ENCODE results near the gene DYNC2H1.
A peak's percentile ranks its signal among the peaks of the same experiment; 100 is the strongest.
"Not testable (repeated sequence)": the region's sequence is repeated elsewhere in the genome, so short reads cannot be mapped to it uniquely, and the experiment has no call there.

DYNC2H1 gene

DNA sequence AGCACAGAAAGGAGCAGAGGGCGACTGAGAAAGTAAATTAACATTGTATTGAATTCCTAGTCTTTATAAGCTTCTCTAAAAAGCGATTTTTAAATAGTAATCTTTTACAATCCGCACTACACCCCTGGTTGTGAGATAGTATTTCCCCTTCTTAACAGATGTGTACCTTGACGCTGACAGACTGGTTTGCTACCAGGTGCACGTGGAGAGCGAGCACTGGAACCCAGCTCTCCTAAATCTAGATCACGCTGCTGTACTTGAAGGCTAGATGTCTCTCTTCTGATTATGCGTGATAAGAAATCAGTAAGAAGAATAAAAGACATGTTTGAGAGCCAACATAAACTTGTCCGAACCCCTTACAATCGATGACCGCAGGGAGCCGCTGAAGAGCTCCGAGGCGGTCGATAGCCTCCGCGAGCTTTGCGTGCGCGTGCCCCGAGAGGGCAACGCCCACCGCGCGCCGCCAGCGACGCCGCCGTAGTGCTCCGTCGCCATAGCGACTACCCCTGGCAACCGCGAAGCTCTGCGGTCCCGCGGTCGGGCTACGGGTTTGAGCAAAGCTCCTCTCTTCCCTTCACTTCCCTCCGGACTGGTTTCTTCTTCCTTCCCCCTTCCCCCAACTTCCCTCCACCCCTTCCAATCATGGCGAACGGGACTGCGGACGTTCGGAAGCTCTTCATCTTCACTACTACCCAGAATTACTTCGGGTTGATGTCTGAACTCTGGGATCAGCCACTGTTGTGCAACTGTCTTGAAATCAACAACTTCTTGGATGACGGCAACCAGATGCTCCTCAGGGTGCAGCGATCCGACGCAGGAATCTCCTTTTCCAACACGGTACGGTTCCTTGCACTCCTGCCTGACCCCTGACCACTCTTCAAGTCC lies at the start of gene DYNC2H1:
Gene DYNC2H1, plus strand, starts transcription at position 494 of the 885 bp plus-strand sequence. Its CDS starts 149 bp downstream, at position 643.
- DNase-seq = peak; percentile 89

DNA sequence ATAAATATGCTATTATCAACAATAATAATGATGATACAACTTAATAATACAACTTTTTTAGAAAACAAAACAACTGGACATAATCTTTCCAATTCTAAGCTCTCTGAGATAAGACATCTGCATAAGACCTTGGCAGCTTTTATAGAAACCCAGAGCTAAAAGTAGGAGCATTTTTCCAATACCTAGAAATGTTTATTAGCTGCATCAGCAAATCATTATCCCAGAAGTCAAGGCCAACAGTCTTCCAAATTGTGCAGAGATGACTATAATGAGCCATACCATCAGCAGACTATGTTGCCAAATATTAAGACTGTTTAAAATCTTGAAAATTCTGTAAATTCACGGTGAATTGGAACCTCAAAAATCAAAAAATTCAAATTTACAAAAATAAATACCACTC lies 47.6 kb upstream of the DYNC2H1 start:
- no peak for DNase-seq

DNA sequence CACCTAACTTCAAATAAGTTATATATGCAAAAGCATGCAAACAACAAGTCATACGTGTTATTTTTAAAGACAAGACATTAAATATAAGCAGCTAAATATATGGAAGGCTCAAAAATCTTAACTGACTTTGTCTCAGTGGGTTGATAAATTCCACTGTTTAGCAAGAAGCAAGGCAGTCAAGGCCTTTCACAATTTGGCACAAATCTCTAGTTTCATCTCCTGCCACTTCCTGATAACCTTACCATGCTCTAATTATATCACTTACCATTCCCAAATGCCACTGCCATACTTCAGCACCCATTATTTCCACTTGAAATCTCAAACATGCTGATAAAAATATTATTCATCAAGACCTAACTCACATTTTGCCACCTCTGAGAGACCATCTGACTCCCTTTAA lies 42.1 kb upstream of the DYNC2H1 start:
- peak in 1 of 2 experiments; percentile 28 for DNase-seq

DNA sequence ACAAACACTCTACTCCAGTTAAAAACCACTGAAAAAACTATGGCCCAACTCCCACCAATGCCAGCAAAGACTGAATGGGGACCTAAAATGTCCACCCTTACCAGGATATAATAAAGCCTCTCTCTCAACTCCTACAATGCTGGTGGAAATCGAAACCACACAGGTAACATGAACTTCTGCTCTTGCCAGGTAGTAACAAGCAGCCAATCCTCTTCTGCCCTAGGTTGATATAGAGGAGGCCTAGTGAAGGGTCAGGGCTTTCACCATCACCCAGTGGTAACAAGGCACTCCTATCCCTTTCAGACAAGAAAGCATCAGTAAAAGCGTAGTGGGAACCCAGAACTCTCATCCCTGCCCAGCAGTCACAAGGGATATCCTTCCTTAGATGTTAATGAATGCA lies 39.9 kb upstream of the DYNC2H1 start:
- DNase-seq = no peak

DNA sequence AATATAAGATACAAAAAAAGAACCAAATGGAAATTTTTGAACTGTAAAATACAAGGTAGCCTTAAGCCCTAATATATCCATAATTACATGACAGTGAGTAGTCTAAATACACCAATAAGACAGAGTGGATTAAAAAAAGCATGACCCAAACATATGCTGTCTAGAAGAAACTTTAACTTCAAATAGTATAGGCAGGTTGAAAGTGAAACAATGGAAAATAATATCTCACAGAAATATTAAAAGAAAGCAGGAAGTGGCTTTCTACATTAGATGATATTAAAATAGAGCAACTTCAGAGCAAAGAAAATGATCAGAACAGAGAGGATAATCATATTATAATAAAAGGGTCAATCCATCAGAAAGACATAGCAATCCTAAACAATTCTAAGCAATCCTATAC lies 39.1 kb upstream of the DYNC2H1 start:
- DNase-seq = no peak

- no peak for DNase-seq
Measured at GRCh38 chr11:103071008-103071407, 38.2 kb upstream of the DYNC2H1 start.

GRCh38 chr11:103076361-103076760 lies 32.9 kb upstream of the DYNC2H1 start:
- no peak for DNase-seq

- DNase-seq = peak in 1 of 2 experiments; percentile 14
Measured at GRCh38 chr11:103077554-103077953, 31.7 kb upstream of the DYNC2H1 start.

GRCh38 chr11:103078710-103079109 lies 30.5 kb upstream of the DYNC2H1 start:
- no peak for DNase-seq

DNA sequence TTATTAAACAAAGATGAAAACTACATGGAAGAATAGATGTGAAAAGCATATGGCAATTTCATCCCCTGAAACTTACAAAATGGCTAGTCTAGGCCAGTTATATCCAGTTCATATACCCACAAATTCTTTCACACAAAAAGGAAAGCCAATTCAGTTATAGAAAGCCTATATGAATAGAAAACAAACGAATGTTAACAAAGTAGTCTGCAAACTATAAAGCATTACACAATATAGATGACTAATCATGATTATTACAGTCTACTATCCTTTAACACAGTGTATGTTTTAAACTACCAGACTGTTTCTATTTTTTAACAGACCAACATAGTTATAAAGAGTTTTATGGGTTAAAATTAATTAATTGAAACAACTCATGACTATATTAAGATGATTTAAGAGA lies 29.4 kb upstream of the DYNC2H1 start:
- no peak for DNase-seq

GRCh38 chr11:103085758-103086365 lies 23.4 kb upstream of the DYNC2H1 start:
- no peak for DNase-seq

DNA sequence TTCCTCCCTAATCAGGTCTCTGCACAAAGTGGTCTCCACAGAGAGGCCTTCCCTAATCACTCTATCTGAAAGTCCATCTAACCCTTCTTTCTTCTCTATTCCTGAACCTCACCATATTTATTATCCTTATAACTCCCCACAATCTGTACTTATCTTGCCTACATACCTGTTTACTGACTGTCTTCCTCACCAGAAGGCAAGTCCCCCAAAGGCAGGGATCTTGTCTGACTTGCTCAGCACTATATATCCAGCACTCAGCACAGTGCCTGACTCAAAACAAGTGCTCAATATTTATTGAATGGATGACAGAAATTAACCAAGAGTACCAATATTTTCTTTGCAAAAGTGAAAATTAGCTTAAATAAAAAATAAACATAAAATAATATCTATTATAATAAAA lies 22.8 kb upstream of the DYNC2H1 start:
- DNase-seq = no peak

- peak; percentile 23 to 49 for DNase-seq
Measured at GRCh38 chr11:103091064-103091800, 18.0 kb upstream of the DYNC2H1 start.

DNA sequence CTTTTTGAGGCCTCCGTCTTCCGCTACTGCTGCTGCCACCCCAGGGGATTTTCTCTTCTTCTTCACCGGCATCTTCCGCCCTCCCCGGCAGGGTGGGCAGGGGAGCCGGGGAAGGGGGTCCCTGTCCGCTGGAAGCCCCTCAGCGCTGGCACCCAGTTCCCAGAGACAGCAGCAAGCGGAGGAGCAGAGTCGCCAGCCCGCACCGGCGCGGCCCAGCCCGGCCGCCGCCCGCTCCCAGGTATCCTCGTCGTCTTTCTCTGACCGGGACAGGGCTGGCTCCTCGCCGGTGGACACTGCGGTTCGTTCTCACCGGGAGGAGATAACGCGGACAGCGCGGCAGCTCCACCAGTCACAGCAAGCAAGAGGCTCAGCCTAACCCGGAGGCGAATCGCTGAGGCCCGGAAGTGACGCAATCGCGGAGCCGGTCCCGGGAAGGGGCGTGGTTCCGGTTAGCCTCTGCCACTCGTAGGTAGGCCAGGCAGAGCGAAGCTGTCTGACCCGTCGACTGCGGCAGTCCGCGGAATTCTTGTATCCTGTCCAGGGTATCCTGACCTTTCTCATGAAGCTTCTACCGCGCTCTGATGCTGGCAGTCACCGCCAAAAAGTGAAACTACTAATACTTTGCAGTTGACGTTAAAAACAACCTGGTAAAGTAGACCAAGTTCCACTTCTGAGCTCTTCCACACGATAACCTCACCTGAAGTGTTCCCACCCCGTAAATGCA lies 17.3 kb upstream of the DYNC2H1 start, which contains the start of gene DCUN1D5:
Gene DCUN1D5, minus strand, starts transcription at position 360 of the 724 bp plus-strand sequence. Its CDS starts 288 bp downstream, at position 72.
- peak; percentile 79 to 80 for DNase-seq

DNA sequence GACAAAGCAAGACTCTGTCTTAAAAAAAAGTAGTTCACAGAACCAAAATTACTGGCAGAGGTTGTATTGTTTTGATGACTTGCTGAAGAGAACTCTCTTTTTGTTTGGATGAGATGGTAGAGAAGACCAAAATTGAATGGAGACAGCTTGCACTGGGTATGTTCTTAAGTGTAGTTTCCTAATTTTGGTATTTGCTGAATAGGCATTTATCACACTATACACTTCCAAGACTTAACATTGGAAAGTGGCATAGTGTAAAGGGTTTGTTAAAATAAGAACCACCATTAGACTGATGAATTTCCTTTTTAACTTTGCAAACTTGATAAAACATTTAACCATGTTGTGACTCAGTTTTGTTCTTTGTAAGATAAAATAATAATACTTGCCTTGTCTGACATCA lies 11.9 kb upstream of the DYNC2H1 start:
- DNase-seq = no peak

GRCh38 chr11:103109818-103110388 lies 677 bp downstream of the DYNC2H1 start:
- DNase-seq = peak in 1 of 2 experiments; percentile 50

DNA sequence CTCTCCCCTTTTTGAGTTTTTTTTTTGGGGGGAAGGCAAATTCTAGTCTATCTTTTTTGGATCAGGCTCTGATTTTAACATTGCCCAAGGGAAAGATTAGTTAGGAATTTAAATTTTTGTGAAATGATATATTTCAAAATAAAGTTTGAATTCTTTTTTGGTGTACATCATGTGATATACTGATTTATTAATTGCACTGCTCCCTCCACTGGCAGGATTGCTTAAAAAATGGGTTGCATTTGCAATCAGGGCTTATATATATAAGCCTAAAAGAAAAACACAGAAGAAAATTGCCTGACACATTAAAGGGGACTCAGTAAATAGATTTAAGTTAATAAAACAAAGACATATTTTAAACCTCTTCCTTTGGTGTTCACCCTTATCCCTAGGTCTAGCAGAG lies 1.2 kb downstream of the DYNC2H1 start:
- DNase-seq = peak; percentile 23 to 46

DNA sequence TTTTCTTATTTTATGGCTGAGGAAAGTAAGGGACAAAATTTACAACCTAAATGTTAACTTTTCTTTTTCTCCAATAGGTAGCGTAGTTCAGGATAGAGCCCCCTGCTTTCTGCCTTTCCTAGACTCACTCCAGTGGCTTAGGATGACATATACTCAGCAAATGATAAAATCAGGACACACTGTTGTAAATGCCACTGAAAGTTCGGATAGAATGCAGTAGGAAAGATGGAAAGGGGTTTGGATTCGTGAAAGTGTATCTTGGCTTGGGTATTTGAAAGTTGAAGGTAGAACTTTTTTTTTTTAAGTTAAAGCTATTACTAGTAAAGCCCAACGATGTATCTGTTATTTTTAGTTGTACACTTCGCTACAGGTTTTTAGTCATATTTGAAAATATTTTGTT lies 2.2 kb downstream of the DYNC2H1 start:
- DNase-seq = no peak

GRCh38 chr11:103112364-103112763 lies 3.1 kb downstream of the DYNC2H1 start:
- no peak for DNase-seq

- DNase-seq = no peak
Measured at GRCh38 chr11:103114836-103115235, 5.6 kb downstream of the DYNC2H1 start.

DNA sequence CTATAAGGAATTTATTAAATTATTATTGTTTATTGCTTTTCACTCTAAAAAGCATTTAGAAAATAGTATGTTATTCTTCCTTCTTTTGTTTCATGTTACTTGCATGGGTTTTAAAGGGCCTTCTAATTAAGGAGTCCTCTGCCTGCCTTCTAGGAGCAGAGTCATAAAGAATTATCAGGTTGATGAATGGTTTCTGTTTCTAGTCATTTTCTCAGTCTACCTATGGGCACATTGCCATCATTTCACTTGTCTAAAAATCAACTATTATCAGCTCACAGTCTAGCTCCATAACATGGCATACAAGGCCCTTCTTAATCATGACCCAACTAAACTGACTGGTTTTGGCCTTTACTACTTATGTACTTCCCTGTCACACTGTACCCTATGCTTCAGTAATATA lies 16.2 kb downstream of the DYNC2H1 start:
- DNase-seq = no peak

GRCh38 chr11:103141986-103142385 lies 32.8 kb downstream of the DYNC2H1 start:
- not testable (repeated sequence) for DNase-seq
